Left renal cortex interstitium (tissue), 4 donors: ENCODE data around the gene RPS6KA5. TPM values are rescaled to one million over a fixed set of nuclear protein-coding genes. Genes with fewer than 3 reads are reported as not detected.

Experiments used
- polyA plus RNA-seq, 4 donors: library from polyadenylated mRNA; unstranded; fragments of 120-200 nt; gene quantifications; one replicate each; pipeline ENCODE4 v1.2.1, GENCODE V29; 2013; ENCODE audit not compliant: insufficient read length in 4 of 4

Gene RPS6KA5
- polyA plus RNA-seq, 4 donors, result 6.0 to 8.7 (median 7.7) TPM

Other genes starting within 250 kb of the RPS6KA5 start
- gene TTC7B, start 244.2 kb downstream of the RPS6KA5 start, polyA plus RNA-seq, result 10 to 100 TPM; 42.1 to 52.1 (median 45.3) TPM
- gene DGLUCY, start 53.4 kb upstream of the RPS6KA5 start, polyA plus RNA-seq, result 10 to 100 TPM; 60.1 to 85.2 (median 76.1) TPM
- 1 to 10 TPM; 1.7 to 3.9 (median 2.5) TPM for gene GPR68, start 184.1 kb upstream of the RPS6KA5 start, polyA plus RNA-seq